ENCODE measurements around the gene GMDS.

GRCh38 chr6:1616701-1617463 is 628.5 kb downstream of the GMDS start:
- TF ChIP-seq ZNF576 (CRISPR knock-in tag; IDR thresholded peaks at IDR 0.05) (no peak), POLR2AphosphoS5 (IDR thresholded peaks at IDR 0.05; ENCODE audit: low read depth, low read length) (no peak)
